A204.1 (cell line): ENCODE results near the gene RANBP10.
"Not testable (repeated sequence)": the region's sequence is repeated elsewhere in the genome, so short reads cannot be mapped to it uniquely, and the experiment has no call there.

ENCODE experiments used
- FAIRE-seq: peaks from 2 replicates; lab custom pipeline; 2012; peaks lifted over from hg19 to GRCh38; lab: Jason Lieb, UNC

Gene RANBP10

DNA sequence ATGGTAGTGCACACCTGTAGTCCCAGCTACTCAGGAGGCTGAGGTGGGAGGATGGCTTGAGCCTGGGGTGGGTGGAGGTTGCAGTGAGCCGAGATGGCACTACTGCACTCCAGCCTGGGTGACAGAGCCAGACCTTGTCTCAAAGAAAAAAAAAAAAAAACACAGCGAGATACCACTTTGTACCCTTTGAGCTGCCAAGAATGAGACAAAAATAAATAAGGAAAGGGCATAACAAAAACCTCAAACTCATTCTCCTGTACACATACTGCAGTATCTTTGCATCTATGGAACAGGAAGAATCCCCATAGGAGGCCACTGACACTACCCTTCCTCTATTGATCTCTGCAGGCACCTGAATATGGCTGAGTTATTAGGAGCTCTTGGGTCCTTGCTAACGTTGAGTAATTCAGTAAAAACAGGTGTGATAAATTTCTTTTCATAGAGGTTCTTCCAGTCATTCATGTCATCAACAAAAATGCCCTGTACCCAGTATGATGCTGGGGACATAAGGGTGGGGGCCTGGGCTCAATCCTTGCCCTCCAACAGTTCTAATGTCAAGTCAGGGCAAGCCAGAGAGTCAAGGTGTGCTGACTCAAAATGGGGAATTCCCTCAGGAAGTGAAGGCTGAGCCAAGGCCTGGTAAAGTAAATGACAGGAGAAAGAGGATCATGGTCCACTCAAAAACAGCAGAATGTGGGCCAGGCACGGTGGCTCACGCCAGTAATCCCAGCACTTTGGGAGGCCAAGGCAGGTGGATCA lies 26.9 kb downstream of the RANBP10 start:
- FAIRE-seq: no peak

DNA sequence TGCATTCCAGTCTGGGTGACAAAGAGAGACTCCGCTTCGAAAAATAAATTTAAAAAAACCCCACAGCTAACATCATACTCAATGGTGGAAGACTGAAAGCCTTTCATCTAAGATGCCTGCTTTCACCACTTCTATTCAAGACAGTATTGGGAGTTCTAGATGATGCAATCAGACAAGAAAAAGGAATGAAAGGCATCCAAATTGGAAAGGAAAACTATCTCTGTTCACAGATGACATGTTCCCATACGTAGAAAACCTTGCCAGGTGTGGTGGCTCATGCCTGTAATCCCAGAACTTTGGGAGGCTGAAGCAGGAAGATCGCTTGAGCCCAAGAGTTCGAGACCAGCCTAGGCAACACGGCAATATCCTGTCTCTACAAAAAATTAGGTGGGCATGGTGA lies 31.1 kb downstream of the RANBP10 start:
- no peak for FAIRE-seq

DNA sequence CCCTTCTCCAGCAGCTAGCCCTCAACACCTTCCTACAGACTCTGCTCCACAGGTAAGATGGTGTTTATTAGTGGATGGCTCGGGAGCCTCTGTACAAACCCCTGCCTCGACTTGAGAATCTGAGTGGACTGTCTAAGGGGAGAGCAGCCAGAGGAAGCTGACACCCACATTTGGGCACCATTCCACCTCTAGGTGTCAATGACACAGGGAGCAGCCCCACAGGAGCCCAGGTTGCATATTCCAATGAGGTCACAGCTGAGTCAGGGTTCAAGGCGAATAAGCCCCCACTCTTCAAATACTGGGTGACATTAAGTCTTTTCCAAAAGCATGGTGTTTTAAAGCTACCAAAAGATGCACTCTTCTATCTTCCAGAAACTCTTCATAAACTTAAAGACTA lies 31.9 kb downstream of the RANBP10 start:
- FAIRE-seq: no peak

DNA sequence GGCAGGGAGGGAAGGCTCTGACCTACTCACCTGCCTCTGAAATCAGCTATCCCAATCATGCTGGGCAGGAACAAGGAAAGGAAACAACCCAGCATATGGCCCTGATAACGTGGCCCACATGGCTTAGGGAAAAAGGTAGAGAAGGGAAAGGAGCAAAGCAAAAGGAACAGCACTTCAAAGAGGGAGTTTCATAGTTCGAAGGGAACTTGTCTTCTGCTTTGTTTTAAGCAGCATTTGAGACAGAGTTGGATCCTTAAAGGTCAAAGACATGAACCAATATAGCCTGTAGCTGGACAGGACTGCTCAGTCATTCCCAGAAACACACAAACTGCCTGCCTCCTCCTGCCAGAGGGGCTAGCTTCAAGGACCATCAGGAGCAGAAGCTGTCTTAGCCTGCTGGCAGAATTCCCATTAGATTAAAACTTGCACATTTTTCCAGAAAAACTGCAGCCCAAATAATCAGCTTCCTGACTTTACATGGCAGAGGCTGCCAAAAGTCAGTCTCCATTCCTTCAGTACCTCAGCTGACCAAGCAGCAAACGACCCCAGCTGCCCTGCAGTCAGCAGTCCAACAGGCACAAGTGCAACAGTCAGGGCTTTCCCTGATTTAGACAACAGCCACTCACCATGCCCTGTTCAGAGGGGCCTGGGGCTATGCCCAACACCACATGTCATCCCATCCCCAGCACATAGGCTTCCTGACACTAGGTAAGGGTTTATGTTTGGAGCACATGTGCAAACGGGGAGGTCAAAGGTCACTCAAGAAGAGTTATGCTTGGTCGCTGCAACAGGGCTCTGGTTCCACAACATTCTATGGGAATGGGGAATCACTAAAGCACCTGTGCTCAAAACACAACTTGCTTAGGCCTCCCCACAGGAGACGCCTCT lies 32.5 kb downstream of the RANBP10 start:
- FAIRE-seq: no peak

DNA sequence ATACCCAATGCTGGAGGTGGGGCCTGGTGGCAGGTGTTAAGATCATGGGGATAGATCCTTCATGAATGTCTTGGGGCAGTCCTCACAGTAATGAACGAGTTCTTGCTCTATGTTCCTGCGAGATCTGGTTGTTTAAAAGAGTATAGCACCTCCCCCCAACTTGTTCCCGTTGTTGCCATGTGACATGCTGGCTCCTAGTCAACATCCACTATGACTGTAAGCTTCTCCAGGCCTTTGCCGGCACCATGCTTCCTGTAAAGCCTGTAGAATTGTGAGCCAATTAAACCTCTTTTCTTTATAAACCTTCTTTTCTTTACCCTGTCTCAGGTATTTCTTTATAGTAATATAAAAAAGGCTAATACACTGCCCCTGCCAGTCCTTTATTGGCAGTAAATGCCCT lies 33.3 kb downstream of the RANBP10 start:
- no peak for FAIRE-seq

DNA sequence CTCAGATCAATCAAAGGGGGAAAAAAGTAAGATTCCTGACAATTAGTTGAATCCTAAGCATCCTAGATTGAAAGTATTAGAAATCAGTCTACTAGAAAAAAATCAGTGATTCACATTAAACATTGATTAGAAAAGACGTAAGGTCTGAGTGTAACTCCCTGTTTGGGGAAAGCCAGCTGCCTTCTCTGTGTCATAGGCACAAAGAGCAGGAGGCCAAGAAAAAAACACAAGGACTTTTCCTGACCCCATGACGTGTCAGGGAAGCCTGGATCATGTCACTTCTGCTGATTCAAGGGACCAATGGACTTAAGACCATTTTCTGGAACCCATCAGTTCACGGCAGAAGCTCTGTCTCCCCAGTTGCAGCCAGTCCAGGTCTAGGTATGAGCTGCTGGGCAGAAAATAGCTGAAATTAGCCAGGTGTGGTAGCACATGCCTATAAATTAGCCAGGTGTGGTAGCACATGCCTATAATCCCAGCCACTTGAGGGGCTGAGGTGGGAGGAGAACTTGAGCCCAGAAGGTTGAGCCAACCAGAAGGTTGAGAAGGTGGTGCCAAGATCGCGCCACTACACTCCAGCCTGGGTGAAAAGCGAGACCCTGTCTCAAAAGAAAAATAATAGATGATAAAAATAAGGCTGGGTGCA lies 35.9 kb downstream of the RANBP10 start:
- no peak for FAIRE-seq

DNA sequence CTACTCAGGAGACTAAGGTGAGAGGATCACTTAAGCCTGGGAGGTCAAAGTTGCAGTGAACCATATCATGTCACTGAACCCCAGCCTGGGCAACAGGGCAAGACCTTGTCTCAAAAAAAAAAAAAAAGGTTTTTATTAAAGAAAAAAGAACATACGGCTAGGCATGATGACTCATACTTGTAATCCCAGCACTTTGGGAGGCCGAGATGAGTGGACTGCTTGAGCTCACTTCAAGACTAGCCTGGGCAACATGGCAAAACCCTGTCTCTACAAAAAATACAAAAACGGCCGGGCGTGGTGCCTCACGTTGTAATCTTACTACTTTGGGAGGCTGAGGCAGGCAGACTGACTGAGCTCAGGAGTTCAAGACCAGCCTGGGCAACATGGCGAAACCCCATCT lies 38.4 kb downstream of the RANBP10 start:
- FAIRE-seq: no peak

DNA sequence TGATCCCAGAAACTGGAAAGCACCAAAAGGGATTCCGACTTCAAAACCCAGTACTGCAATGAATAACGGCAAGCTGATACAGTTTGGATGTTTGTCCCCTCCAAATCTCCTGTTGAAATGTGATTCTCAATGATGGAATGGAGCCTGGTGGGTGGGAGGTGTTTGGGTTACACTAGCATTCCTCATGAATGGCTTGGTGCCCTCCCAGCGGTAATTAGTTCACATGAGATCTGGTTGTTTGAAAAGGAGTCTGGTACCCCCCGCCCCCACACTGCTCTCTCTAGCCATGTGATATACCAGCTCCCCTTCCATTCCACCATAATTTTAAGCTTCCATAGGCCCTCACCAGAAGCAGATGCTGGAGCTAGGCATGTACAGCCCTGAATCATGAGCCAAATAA lies 40.1 kb downstream of the RANBP10 start:
- FAIRE-seq: no peak

DNA sequence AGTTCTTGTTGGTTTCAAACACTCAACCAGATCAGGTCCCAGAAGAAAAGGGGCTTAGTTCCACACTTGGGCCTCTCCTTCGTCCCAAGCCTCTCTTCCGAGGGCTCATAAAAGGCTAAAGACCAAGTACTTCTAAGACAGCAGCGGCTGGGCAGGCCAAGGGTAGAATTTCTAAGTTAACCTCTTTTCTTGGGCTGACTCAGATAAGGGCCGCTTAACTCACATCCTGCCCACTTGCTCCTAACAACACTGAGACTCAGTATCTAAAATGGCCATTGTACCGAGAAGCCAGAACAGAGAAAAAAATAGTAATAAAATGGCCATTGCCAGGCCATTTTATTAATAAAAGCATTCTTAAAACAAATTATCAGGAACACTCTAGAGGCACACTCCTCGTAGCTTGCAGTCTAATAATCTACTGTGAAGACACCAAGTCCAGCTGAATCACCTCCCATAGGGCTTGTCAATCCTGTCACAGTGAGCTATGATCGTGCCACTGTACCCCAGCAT lies 42.1 kb downstream of the RANBP10 start:
- FAIRE-seq: no peak

DNA sequence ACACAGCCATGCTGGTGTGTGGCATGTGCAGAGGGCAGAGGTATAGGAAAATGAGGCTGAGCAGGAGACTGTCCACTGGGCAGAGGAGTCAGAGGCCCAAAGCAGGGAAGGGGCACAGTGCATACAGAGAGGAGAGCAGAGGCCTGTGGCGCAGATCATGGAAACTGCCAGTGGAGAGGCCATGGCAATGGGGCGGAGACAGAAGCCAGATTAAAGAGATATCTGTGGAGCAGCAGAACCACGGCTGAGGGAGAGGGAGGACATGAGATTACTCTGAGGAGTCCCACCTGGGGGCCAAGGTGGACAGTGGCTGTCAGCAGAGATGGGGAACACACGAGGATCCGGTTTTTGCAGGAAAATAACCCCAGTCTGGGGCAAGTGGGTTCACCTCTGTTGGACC lies 43.3 kb downstream of the RANBP10 start:
- FAIRE-seq: no peak

DNA sequence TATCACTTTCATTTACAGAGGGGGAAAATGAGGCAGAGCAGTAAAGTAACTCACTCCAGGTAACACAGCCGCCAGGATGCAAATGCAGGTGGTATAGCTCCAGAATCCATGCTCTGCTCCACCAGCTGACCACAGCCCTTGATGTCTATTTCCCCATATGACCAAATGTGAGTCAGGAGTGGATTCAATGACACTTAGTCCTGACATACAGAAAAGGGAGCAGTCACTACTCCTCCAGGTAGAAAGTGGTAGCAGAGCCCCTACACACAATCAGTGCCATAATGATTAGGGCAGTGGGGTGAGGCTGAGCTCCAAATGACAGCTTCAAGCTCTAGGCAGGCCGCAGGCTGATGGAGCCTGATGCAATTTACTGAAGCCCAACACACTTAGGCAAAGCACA lies 44.0 kb downstream of the RANBP10 start:
- no peak for FAIRE-seq

DNA sequence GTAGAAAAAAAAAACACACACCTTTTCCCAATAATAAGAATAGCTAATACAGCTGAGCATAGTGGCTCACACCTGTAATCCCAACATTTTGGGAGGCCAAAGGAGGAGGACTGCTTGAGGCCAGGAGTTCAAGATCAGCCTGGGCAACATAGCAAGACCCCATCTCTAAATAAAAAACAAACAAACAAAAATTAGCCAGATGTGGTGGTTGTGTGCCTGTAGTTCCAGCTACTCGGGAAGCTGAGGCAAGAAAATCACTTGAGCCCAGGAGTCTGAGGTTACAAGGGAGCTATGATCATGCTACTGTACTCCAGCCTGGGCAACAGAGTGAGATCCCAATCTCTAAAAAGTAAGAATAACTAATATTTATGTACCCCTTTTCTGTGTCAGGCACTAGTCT lies 44.4 kb downstream of the RANBP10 start:
- no peak for FAIRE-seq

DNA sequence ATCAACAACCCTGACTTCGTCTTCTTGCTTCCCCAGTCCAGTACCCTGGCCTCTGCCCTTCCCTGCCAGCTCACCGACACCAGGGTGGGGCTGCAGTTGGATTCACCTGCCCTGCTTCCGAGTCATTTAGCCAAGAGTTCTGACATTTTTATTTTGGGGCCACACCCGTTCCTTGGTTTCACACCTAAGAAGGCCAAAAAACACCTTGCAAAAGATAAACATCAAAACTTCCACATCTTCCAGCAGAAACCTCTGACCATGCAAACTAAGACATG lies 45.5 kb downstream of the RANBP10 start:
- no peak for FAIRE-seq

DNA sequence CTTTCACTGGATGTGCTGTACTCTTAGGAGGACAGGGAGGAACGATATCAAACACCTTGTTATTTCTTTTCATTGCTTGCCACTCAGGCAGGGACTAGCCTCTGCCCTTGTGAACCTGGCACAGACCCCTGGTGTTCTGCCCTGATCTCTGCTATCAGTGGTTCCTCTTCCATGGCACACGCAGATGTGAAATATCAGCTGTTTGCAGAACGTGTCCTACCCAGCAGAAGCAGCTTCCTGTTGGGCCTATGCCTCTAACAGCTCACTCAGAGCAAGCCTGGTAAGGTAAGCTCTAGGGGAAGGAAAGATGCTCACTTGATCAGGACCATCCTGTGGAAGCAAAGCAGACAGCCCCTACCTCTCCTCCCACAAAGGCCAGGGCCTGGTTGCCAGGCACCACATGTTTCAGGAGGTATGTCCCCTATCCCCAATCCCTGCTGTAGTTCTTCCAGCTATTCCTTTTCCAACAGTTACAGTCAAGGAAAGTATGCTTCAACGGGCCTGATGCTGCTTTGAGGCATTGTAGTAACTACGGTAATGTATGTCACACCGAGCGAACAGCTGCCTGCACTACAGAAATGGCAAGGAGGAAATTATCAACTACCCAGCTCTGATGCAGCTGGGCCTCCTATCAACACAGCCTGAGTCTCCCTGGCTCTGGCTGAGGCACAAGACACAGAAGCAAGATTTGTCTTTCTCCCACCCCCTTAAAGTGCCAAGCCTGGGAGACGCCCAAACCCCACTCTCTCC lies 46.0 kb downstream of the RANBP10 start:
- FAIRE-seq: no peak

DNA sequence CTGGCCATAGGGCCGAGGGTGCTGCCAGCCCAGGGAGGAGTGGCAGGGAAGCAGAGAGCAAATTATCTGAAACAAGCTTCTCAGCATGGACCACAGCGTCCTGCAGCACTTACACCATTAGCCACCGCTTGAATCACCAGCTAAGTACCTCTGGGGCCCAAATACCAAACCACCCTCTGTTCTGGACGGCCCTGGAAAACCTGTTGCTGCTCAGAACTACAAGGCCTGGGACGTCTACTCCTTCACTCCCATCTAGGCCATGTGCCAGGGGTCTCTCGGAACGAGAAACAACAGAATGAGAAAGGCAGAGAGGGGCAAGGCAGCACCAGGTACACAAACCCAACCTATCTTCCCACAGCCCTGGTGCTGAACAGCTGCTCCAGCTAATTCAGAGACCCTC lies 47.4 kb downstream of the RANBP10 start:
- FAIRE-seq: no peak

DNA sequence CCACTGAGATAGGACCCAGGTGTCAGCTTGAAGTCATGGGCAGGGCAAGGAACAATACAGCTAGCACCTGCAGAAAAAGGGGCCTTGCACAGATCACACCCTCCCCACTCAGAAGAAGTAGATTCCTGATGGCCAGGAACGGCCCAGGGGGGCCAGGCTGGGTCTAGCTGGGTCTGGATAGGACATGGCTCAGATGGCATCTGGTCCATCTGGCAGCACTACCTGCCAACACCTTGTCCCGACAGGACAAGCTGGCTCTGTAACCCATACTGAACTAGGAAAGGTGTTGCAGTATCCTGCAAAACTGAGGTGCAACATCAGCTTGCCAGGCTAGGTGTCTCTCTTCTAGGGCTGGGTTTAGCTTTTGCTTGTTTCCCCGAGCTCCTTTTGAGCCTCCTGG lies 48.4 kb downstream of the RANBP10 start:
- FAIRE-seq: no peak

DNA sequence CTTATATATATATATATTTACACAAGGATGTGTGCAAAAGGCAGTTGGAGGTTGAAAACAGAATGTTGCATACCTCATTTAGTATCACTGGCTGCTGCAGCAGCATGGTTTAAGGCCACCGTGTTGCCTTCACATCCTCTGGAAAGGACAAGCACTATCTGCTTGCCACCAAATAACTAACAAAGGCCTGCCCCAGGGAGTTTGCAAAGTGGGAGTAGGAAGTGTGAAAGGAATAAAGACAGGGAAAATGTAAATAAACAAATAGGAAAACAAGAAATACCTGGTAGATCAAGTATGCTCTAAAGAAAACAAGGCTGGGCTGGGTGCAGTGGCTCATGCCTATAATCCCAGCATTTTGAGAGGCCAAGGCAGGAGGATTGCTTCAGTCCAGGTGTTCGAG lies 53.7 kb downstream of the RANBP10 start:
- no peak for FAIRE-seq

DNA sequence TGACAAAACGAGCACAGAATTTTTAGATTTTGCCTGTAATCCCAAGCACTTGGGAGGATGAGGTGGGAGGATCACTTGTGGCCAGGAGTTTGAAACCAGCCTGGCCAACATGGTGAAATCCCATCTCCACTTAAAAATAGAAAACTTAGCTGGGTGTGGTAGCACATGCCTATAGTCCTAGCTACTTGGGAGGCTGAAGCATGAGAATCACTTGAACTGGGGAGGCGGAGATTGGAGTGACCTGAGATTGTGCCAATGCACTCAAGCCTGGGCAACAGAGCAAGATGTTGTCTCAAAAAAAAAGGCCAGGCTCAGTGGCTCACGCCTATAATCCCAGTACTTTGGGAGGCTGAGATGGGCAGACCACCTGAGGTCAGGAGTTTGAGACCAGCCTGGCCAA lies 55.0 kb downstream of the RANBP10 start:
- not testable (repeated sequence) for FAIRE-seq

DNA sequence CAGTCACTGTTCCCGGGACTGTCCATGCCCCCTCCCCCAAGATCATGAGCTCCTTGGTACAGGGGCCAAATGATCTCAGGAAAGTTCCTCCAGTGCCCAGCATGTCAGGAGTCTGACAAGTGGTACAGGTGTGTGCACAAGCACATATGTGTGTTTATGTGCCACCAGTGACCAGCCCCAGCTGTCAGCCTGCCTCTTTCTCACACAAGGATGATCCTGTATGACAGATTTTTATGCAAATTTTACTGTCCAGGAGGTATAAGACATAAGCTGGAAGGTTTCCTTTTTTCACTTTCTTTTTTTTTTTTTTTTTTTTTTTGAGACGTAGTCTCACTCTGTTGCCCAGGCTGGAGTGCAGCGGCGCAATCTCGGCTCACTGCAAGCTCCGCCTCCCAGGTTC lies 55.9 kb downstream of the RANBP10 start:
- no peak for FAIRE-seq

DNA sequence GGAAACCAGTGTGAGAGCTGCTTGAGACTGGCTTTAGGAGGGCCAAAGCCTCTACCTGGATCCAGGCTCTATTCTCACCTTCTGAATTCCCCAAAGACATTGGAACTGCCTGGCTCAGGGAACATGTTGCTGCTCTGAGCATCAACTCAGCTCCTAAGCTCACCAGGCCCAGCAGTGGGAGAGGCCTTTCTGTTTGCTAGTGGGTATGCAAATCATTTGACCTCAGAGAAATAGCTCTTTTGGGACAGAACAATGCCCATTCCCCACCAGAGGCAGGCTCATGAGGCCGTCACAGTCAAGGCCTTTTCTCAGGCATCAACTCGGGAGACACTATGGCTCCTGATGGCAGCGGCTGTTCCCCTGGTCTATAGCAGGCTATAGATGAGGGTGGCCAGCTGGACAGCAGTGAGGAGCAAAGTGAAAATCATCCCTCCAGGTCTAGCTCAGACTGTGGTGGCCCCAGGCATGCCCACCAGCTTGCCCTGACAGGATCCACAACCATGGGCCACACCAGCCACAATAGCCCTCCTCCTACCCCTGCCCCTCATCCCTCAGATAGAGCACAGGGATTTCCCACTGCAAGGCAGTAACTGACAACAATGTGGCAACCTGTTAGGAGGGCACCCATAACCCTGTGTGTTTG lies 56.8 kb downstream of the RANBP10 start:
- no peak for FAIRE-seq

DNA sequence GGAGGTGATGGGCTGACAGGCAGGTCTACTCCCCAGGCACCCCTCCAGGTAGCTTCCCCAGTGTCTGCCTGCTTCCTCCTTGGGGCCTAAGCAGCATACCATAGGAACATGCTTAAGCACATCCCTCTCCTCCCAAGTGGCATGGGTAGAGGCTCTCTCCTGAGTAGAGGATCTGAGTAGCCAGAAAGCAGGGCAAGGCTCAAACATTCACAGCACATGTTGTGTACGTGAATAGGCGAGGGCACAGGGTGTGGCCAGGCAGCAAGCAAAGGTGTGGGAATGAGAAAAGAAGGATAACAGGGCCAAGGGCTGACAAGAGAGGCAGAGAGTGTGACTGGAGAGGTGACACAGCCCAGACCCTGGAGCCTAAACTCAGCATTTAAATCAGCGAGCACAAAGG lies 57.5 kb downstream of the RANBP10 start:
- no peak for FAIRE-seq

DNA sequence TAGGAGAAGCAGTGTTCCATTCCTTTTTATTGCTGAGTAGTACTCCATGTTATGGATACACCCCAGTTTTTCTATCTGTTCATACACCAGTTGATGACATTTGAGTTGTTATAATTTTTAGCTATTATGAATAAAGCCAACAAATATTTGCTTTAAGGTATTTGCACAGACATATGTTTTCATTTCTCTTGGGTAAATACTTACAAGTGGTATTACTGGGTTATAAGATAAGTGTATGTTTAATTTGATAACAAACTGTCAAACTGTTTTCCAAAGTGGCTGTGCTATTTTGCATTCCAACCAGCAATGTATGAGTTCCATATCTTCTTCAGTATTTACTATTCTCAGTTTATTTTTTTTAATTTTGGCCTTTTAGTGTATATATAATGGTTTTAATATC lies 59.5 kb downstream of the RANBP10 start:
- no peak for FAIRE-seq
